ENCODE results near the gene ESYT1. TPM values are rescaled to one million over a fixed set of nuclear protein-coding genes. Genes with fewer than 3 reads are reported as not detected.

ESYT1 gene
- total and polyA plus RNA-seq, 10 of the 15 experiments (the other 5 are each of a cell fraction or from before 2014, with no cell fraction given) = 47.5 to 120 (median 87.1) TPM

DNA sequence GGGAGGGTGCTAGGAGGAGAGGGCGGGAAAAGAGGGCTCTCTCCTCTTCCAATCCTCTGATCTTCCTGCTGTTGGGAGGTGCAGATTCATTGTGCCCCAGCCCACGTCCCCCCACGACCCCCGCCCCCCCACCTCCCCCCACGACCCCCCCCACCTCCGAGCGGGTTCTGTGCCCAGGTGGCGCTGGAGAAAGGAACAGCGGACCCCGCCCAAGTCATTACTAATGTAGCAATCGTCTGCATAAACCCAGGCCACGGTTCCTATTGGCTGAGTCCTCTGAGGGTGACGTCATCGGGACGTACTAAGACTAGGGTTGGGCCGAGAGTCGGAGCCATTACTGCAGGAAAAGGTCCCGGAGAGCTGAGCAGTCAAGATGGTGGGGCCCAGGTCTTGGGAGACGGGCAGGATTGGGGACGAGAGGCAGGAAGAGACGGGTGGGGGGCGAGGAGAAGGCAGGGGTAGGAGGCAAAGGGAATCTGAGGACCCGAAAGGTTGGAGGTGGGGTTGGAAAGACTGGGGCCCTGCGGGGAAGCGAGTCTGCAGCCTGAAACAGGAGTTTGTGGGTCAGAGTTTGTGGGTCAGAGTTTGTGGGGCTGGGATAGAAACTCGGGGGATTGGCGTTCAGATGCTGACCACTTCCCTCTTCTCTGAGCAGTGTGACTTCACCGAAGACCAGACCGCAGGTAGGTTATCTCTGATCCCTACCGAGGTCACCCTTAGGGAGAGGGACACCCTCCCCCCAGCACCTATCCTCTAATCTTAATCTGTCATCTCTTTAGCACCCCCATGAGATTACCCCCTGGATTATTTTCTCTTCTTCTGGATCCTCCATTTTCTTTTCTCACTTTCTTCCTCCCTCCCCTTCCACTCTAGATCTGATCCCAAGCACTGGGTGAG, 30.2 kb downstream of the ESYT1 start, which contains the start of gene MYL6 (continued):
- TF ChIP-seq, protein P1, sequence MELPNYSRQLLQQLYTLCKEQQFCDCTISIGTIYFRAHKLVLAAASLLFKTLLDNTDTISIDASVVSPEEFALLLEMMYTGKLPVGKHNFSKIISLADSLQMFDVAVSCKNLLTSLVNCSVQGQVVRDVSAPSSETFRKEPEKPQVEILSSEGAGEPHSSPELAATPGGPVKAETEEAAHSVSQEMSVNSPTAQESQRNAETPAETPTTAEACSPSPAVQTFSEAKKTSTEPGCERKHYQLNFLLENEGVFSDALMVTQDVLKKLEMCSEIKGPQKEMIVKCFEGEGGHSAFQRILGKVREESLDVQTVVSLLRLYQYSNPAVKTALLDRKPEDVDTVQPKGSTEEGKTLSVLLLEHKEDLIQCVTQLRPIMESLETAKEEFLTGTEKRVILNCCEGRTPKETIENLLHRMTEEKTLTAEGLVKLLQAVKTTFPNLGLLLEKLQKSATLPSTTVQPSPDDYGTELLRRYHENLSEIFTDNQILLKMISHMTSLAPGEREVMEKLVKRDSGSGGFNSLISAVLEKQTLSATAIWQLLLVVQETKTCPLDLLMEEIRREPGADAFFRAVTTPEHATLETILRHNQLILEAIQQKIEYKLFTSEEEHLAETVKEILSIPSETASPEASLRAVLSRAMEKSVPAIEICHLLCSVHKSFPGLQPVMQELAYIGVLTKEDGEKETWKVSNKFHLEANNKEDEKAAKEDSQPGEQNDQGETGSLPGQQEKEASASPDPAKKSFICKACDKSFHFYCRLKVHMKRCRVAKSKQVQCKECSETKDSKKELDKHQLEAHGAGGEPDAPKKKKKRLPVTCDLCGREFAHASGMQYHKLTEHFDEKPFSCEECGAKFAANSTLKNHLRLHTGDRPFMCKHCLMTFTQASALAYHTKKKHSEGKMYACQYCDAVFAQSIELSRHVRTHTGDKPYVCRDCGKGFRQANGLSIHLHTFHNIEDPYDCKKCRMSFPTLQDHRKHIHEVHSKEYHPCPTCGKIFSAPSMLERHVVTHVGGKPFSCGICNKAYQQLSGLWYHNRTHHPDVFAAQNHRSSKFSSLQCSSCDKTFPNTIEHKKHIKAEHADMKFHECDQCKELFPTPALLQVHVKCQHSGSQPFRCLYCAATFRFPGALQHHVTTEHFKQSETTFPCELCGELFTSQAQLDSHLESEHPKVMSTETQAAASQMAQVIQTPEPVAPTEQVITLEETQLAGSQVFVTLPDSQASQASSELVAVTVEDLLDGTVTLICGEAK (IDR thresholded peaks at IDR 0.05; ENCODE audit: borderline replicate concordance) = no peak; the same call in 1 of the 2 replicates
- TF ChIP-seq MYB (IDR thresholded peaks at IDR 0.05; ENCODE audit: borderline replicate concordance, low read depth, low read length) = no peak
- TF ChIP-seq, protein P2, sequence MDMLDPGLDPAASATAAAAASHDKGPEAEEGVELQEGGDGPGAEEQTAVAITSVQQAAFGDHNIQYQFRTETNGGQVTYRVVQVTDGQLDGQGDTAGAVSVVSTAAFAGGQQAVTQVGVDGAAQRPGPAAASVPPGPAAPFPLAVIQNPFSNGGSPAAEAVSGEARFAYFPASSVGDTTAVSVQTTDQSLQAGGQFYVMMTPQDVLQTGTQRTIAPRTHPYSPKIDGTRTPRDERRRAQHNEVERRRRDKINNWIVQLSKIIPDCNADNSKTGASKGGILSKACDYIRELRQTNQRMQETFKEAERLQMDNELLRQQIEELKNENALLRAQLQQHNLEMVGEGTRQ (IDR thresholded peaks at IDR 0.05; ENCODE audit: borderline replicate concordance, low read depth, low read length) = no peak
- 0 out of 2 replicates have a peak, but pooled peaks have one; percentile 22 for TF ChIP-seq EED (IDR thresholded peaks at IDR 0.05; ENCODE audit: low read depth)
- no peak for TF ChIP-seq KAT2A (conservative IDR thresholded peaks at IDR 0.05; ENCODE audit: control insufficient read depth, low read depth, low read length)
- TF ChIP-seq, protein P3, sequence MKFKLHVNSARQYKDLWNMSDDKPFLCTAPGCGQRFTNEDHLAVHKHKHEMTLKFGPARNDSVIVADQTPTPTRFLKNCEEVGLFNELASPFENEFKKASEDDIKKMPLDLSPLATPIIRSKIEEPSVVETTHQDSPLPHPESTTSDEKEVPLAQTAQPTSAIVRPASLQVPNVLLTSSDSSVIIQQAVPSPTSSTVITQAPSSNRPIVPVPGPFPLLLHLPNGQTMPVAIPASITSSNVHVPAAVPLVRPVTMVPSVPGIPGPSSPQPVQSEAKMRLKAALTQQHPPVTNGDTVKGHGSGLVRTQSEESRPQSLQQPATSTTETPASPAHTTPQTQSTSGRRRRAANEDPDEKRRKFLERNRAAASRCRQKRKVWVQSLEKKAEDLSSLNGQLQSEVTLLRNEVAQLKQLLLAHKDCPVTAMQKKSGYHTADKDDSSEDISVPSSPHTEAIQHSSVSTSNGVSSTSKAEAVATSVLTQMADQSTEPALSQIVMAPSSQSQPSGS (IDR thresholded peaks at IDR 0.05; ENCODE audit: low read length) = peak; percentile 88
- TF ChIP-seq, protein P4, sequence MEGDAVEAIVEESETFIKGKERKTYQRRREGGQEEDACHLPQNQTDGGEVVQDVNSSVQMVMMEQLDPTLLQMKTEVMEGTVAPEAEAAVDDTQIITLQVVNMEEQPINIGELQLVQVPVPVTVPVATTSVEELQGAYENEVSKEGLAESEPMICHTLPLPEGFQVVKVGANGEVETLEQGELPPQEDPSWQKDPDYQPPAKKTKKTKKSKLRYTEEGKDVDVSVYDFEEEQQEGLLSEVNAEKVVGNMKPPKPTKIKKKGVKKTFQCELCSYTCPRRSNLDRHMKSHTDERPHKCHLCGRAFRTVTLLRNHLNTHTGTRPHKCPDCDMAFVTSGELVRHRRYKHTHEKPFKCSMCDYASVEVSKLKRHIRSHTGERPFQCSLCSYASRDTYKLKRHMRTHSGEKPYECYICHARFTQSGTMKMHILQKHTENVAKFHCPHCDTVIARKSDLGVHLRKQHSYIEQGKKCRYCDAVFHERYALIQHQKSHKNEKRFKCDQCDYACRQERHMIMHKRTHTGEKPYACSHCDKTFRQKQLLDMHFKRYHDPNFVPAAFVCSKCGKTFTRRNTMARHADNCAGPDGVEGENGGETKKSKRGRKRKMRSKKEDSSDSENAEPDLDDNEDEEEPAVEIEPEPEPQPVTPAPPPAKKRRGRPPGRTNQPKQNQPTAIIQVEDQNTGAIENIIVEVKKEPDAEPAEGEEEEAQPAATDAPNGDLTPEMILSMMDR (IDR thresholded peaks at IDR 0.05 in 2 of 3, conservative IDR thresholded peaks at IDR 0.05 in 1 of 3; ENCODE audit: control insufficient read depth in 2 of 3, extremely low read depth in 1 of 3, insufficient read depth in 1 of 3, low read depth in 3 of 3, low read length in 3 of 3) = no peak
- TF ChIP-seq, protein P5, sequence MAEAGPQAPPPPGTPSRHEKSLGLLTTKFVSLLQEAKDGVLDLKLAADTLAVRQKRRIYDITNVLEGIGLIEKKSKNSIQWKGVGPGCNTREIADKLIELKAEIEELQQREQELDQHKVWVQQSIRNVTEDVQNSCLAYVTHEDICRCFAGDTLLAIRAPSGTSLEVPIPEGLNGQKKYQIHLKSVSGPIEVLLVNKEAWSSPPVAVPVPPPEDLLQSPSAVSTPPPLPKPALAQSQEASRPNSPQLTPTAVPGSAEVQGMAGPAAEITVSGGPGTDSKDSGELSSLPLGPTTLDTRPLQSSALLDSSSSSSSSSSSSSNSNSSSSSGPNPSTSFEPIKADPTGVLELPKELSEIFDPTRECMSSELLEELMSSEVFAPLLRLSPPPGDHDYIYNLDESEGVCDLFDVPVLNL (IDR thresholded peaks at IDR 0.05; ENCODE audit: low read depth, low read length) = no peak; the same call in 1 of the 2 replicates
- TF ChIP-seq STAT3 (IDR thresholded peaks at IDR 0.05; ENCODE audit: low read depth, low read length) = no peak
- TF ChIP-seq TARDBP (IDR thresholded peaks at IDR 0.05; ENCODE audit: borderline replicate concordance) = no peak; the same call in 1 of the 2 replicates
- peak; percentile 77; the same call in 1 of the 2 replicates for TF ChIP-seq CBFB (IDR thresholded peaks at IDR 0.05; ENCODE audit: low read depth)
- peak; percentile 79 for TF ChIP-seq LARP7 (IDR thresholded peaks at IDR 0.05)
- no peak; the same call in none of the 2 replicates for TF ChIP-seq NR2F1 (conservative IDR thresholded peaks at IDR 0.05)
- peak; percentile 70 for TF ChIP-seq DPF2 (IDR thresholded peaks at IDR 0.05)
- TF ChIP-seq TCF3 (IDR thresholded peaks at IDR 0.05; ENCODE audit: borderline replicate concordance, insufficient read depth, low read depth, low read length) = peak; percentile 82; the same call in 1 of the 2 replicates
- TF ChIP-seq MTA3 (IDR thresholded peaks at IDR 0.05; ENCODE audit: borderline replicate concordance, low read length) = peak; percentile 68; the same call in 1 of the 2 replicates
- no peak; the same call in 1 of the 2 replicates for TF ChIP-seq IRF4 (IDR thresholded peaks at IDR 0.05; ENCODE audit: low read depth, low read length)
- no peak for TF ChIP-seq TCF7 (IDR thresholded peaks at IDR 0.05; ENCODE audit: borderline replicate concordance)
